Natural killer cell (primary cell): Measurements from ENCODE around the gene CRAT. TPM values are rescaled to one million over a fixed set of nuclear protein-coding genes. Genes with fewer than 3 reads are reported as not detected.
"Not testable (repeated sequence)": the region's sequence is repeated elsewhere in the genome, so short reads cannot be mapped to it uniquely, and the experiment has no call there.

Experiments
- ATAC-seq, 3 donors: fragments of 150-1000 bp in 2 of 3; fragments of 200-7000 bp in 1 of 3; cut with Tn5 transposase; 1 replicate in 1 of 3; 2 replicates in 2 of 3; pipeline ENCODE4 v1.10.0; 2021; ENCODE audit warnings: mild to moderate bottlenecking in 2 of 3, moderate library complexity in 2 of 3
- DNase-seq, 2 donors: peaks; one replicate each; pipeline versions ENCODE4 v3.0.0 to v3.0.0-alpha.2; 2013 to 2021; ENCODE audit warnings: mixed read lengths in 1 of 2
- H3K27ac ChIP-seq: one replicate; pipeline ENCODE4 v1.5.1; 2013; ENCODE audit warnings: mild to moderate bottlenecking, low read length
- H3K27me3 ChIP-seq: one replicate; pipeline ENCODE4 v1.6.1; 2013; ENCODE audit warnings: low read length; ENCODE audit not compliant: control insufficient read depth, insufficient read depth
- H3K36me3 ChIP-seq: one replicate; pipeline ENCODE4 v1.6.1; 2013; ENCODE audit warnings: low read length; ENCODE audit not compliant: control insufficient read depth, insufficient read depth
- H3K4me1 ChIP-seq: one replicate; pipeline ENCODE4 v1.6.1; 2013; ENCODE audit warnings: low read length; ENCODE audit not compliant: control insufficient read depth, insufficient read depth
- H3K4me3 ChIP-seq: one replicate; pipeline ENCODE4 v1.5.1; 2013; ENCODE audit warnings: low read length
- H3K9me3 ChIP-seq: one replicate; pipeline ENCODE4 v1.6.1; 2013; ENCODE audit warnings: low read length; ENCODE audit not compliant: control insufficient read depth, insufficient read depth
- H3K27ac Mint-ChIP-seq, 2 donors: one replicate each; pipeline ENCODE4 v1.8.0; 2022; ENCODE audit warnings: mild to moderate bottlenecking in 2 of 2, mixed read lengths in 2 of 2, moderate library complexity in 1 of 2
- H3K27me3 Mint-ChIP-seq, 2 donors: one replicate each; pipeline ENCODE4 v1.8.0; 2022; ENCODE audit warnings: low read depth in 2 of 2, mixed read lengths in 2 of 2
- H3K36me3 Mint-ChIP-seq: one replicate; pipeline ENCODE4 v1.8.0; 2022; ENCODE audit warnings: mixed read lengths
- H3K4me1 Mint-ChIP-seq, 2 donors: one replicate each; pipeline ENCODE4 v1.8.0; 2022; ENCODE audit warnings: mixed read lengths in 2 of 2
- H3K4me3 Mint-ChIP-seq: one replicate; pipeline ENCODE4 v1.8.0; 2022; ENCODE audit warnings: mild to moderate bottlenecking, moderate library complexity, mixed read lengths
- H3K9me3 Mint-ChIP-seq, 2 donors: one replicate each; pipeline ENCODE4 v1.8.0; 2022; ENCODE audit warnings: mixed read lengths in 2 of 2
- CTCF ChIP-seq: fragments of 200-600 bp; IDR thresholded peaks from one replicate; pipeline ENCODE4 v1.8.0; 2022; ENCODE audit warnings: antibody characterized with exemption
- WGBS: methylation state at CpG from one replicate; pipeline ENCODE4 v1.1.7; 2013; ENCODE audit warnings: missing lambda C conversion rate; ENCODE audit not compliant: insufficient coverage; 5-methylcytosine and 5-hydroxymethylcytosine counted together
- intact Hi-C: fragments of 100-400 bp; cut with micrococcal nuclease; formaldehyde crosslinking; loops from one replicate; pipeline ENCODE4 v1.14.2; 2022
- total RNA-seq, 4 donors: library from RNA; stranded (reverse); fragments of 120-200 nt in 1 of 4; gene quantifications; one replicate each; pipeline versions ENCODE4 v1.2.3 to v1.2.4, GENCODE V29; 2013 to 2022

Gene CRAT
- total RNA-seq, 3 donors from 2014 or later (not counting 1 experiment from before 2014, with no cell fraction given): 13.5 to 13.8 (median 13.8) TPM

- no peaks in the 10 kb centered on the region for H3K9me3 Mint-ChIP-seq
- no peak for TF ChIP-seq CTCF
- intact Hi-C loops: no loop called here
- no peaks in the 10 kb centered on the region for H3K27me3 ChIP-seq
- 96% methylated on average over 2 of the region's 4 CpGs for WGBS
- peaks cover 4 to 10% of the 10 kb centered on the region in 2 donors for H3K4me1 Mint-ChIP-seq
- H3K27ac ChIP-seq: no peak overlapping the region
- H3K36me3 Mint-ChIP-seq: no peaks in the 10 kb centered on the region
- no peak overlapping the region for H3K27ac Mint-ChIP-seq
- no peaks in the 10 kb centered on the region for H3K9me3 ChIP-seq
- H3K4me1 ChIP-seq: peaks cover under 1% of the 10 kb centered on the region
- H3K27me3 Mint-ChIP-seq: no peaks in the 10 kb centered on the region
- H3K36me3 ChIP-seq: peaks cover 24% of the 10 kb centered on the region
- no peak overlapping the region for H3K4me3 ChIP-seq
- no peak overlapping the region for H3K4me3 Mint-ChIP-seq
- ATAC-seq: no peak
- no peak for DNase-seq
Observed at GRCh38 chr9:129118799-129119198, 8.2 kb upstream of the CRAT start.

- no peak for ATAC-seq
- Mint-ChIP-seq H3K9me3 (no peaks in the 10 kb centered on the region), H3K27me3 (no peaks in the 10 kb centered on the region), H3K4me3 (no peak overlapping the region), H3K4me1 (peaks cover 16 to 19% of the 10 kb centered on the region in 2 donors), H3K27ac (no peak overlapping the region), H3K36me3 (no peaks in the 10 kb centered on the region)
- WGBS: 92% methylated on average over 17 of the region's 17 CpGs
- Histone ChIP-seq H3K4me3 (no peak overlapping the region), H3K4me1 (peaks cover 25% of the 10 kb centered on the region), H3K36me3 (no peaks in the 10 kb centered on the region), H3K27ac (no peak overlapping the region), H3K9me3 (no peaks in the 10 kb centered on the region), H3K27me3 (no peaks in the 10 kb centered on the region)
- intact Hi-C loops: no loop called here
- TF ChIP-seq CTCF: no peak
- DNase-seq: no peak
Observed at GRCh38 chr9:129113645-129114304, 3.2 kb upstream of the CRAT start.

GRCh38 chr9:129112526-129112925 lies 1.9 kb upstream of the CRAT start:
- intact Hi-C loops, H3K9me3 ChIP-seq, H3K27me3 ChIP-seq, H3K27me3 Mint-ChIP-seq, H3K36me3 ChIP-seq, H3K36me3 Mint-ChIP-seq, ATAC-seq, H3K27ac Mint-ChIP-seq, H3K9me3 Mint-ChIP-seq, H3K27ac ChIP-seq, DNase-seq: not testable (repeated sequence)
- H3K4me3 Mint-ChIP-seq: peak overlapping the region; percentile 89
- peaks cover 22 to 23% of the 10 kb centered on the region in 2 donors for H3K4me1 Mint-ChIP-seq
- peaks cover 25% of the 10 kb centered on the region for H3K4me1 ChIP-seq
- peak overlapping the region; percentile 68 for H3K4me3 ChIP-seq
- WGBS: 97% methylated on average over 17 of the region's 17 CpGs

GRCh38 chr9:129111528-129112151 lies 1.0 kb upstream of the CRAT start:
- ATAC-seq (peak in 1 of 3 donors; percentile 3), DNase-seq (peak; percentile 29 to 47)
- no peak for TF ChIP-seq CTCF
- Histone ChIP-seq H3K27ac (peak overlapping the region; percentile 68), H3K27me3 (no peaks in the 10 kb centered on the region), H3K36me3 (no peaks in the 10 kb centered on the region), H3K4me1 (peaks cover 25% of the 10 kb centered on the region), H3K4me3 (peak overlapping the region; percentile 68), H3K9me3 (no peaks in the 10 kb centered on the region)
- Mint-ChIP-seq H3K27me3 (no peaks in the 10 kb centered on the region), H3K4me1 (peaks cover 23 to 24% of the 10 kb centered on the region in 2 donors), H3K9me3 (no peaks in the 10 kb centered on the region), H3K27ac (peak overlapping the region; percentile 88 to 92), H3K4me3 (peak overlapping the region; percentile 89), H3K36me3 (no peaks in the 10 kb centered on the region)
- intact Hi-C loops: loop anchor here (2.0 kb wide), 1 partner anchor 31 kb away; the partner anchor contains the start of gene DOLPP1
- WGBS: under 1% methylated on average over 37 of the region's 37 CpGs
